Thymus (tissue), 11 donors: ENCODE data around the gene ATG4D. TPM values are rescaled to one million over a fixed set of nuclear protein-coding genes. Genes with fewer than 3 reads are reported as not detected.

Source experiments
- DNase-seq, 9 donors: peaks; one replicate each; pipeline ENCODE4 v3.0.0-alpha.2; 2013; ENCODE audit warnings: low spot score in 9 of 9, low read depth in 6 of 9, missing footprints in 1 of 9
- H3K27ac ChIP-seq, 2 donors: one replicate each; pipeline ENCODE4 v1.5.1; 2013; ENCODE audit warnings: control low read depth in 1 of 2, low read depth in 1 of 2, low read length in 1 of 2, mild to moderate bottlenecking in 1 of 2, moderate library complexity in 1 of 2
- H3K27me3 ChIP-seq, 2 donors: one replicate each; pipeline ENCODE4 v1.5.1; 2013; ENCODE audit warnings: low read length in 1 of 2; ENCODE audit not compliant: control insufficient read depth in 2 of 2, insufficient read depth in 1 of 2
- H3K36me3 ChIP-seq, 2 donors: one replicate each; pipeline ENCODE4 v1.5.1; 2013; ENCODE audit warnings: low read length in 1 of 2, mild to moderate bottlenecking in 1 of 2, moderate library complexity in 1 of 2; ENCODE audit not compliant: control insufficient read depth in 2 of 2, insufficient read depth in 2 of 2
- H3K4me1 ChIP-seq, 2 donors: one replicate each; pipeline ENCODE4 v1.5.1; 2013; ENCODE audit warnings: low read length in 2 of 2; ENCODE audit not compliant: control insufficient read depth in 2 of 2, insufficient read depth in 2 of 2
- H3K4me3 ChIP-seq, 2 donors: one replicate each; pipeline ENCODE4 v1.5.1; 2013; ENCODE audit warnings: low read length in 2 of 2, control low read depth in 1 of 2, mild to moderate bottlenecking in 1 of 2
- H3K9me3 ChIP-seq, 2 donors: one replicate each; pipeline ENCODE4 v1.5.1; 2013; ENCODE audit warnings: low read length in 1 of 2, mild to moderate bottlenecking in 1 of 2; ENCODE audit not compliant: control insufficient read depth in 2 of 2, insufficient read depth in 1 of 2
- WGBS: extraction: QIAGEN DNeasy Blood & Tissue Kit; methylation state at CpG from one replicate; pipeline ENCODE4 v1.1.7; 2013; 5-methylcytosine and 5-hydroxymethylcytosine counted together
- polyA plus RNA-seq: library from polyadenylated mRNA; stranded (reverse); fragments of 200-250 nt; gene quantifications from one replicate; pipeline ENCODE4 v1.2.3, GENCODE V29; 2013
- total RNA-seq: library from RNA; stranded (reverse); fragments of 120-200 nt; gene quantifications from one replicate; pipeline ENCODE4 v1.2.4, GENCODE V29; 2013
- donor health status: healthy.

The ATG4D gene
- total and polyA plus RNA-seq, 2 donors, result 28.4 to 54.0 TPM

DNA sequence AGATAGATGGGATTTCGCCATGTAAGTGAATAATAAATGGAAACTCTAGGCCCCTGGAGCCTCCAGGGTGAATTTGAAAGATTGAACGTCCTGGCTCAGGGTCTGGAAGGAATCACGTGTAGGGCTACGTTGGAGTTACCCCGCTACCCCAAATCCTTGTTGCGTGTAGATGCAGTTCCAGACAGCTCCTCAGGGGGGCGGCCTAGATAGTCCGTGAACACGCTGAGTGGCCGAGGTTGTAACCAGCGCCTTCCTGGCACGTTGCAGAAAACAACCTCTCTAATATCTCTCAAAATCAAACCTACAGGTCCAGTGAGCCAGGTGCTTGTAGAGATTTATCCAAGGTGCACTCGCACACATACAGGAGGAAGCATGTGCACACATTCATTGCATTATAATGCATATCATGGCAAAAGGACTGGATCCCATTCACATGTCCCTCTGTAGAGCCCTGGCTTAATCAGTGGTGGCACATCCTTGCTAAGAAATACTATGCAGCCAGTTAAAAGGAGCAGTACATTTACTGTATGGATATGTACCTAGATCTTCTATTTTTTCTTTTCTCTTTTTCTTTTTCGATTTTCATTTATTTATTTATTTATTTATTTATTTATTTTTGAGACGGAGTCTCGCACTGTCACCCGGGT lies 38.0 kb upstream of the ATG4D start:
- peak in 6 of 9 donors; percentile 54 to 84 (median 73) for DNase-seq
- Histone ChIP-seq H3K4me3 (no peak overlapping the region), H3K27me3 (peaks cover 3 to 12% of the 10 kb centered on the region in 2 donors), H3K36me3 (no peaks in the 10 kb centered on the region), H3K27ac (no peak overlapping the region), H3K9me3 (no peaks in the 10 kb centered on the region), H3K4me1 (peaks cover 25 to 42% of the 10 kb centered on the region in 2 donors)
- WGBS, result 30% methylated on average over 17 of the region's 17 CpGs

DNA sequence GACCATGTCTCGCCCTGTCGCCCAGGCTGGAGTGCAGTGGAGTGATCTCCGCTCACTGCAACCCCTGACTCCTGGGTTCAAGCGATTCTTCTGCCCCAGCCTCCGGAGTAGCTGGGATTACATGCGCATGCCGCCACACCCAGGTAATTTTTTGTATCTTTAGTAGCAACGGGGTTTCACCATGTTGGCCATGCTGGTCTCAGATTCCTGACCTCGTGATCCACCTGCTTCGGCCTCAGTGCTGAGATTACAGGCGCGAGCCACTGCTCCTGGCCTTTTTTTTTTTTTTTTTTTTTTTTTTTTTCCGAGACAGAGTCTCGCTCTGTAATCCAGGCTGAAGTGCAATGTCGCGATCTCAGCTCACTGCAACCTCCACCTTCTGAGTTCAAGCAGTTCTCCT lies 35.7 kb upstream of the ATG4D start:
- no peaks in the 10 kb centered on the region for H3K36me3 ChIP-seq
- H3K4me1 ChIP-seq, result peaks cover 20 to 33% of the 10 kb centered on the region in 2 donors
- no peak overlapping the region for H3K27ac ChIP-seq
- H3K4me3 ChIP-seq, result no peak overlapping the region
- 98% methylated on average over 16 of the region's 16 CpGs for WGBS
- DNase-seq, result no peak
- peaks cover 11 to 35% of the 10 kb centered on the region in 2 donors for H3K27me3 ChIP-seq
- H3K9me3 ChIP-seq, result no peaks in the 10 kb centered on the region

DNA sequence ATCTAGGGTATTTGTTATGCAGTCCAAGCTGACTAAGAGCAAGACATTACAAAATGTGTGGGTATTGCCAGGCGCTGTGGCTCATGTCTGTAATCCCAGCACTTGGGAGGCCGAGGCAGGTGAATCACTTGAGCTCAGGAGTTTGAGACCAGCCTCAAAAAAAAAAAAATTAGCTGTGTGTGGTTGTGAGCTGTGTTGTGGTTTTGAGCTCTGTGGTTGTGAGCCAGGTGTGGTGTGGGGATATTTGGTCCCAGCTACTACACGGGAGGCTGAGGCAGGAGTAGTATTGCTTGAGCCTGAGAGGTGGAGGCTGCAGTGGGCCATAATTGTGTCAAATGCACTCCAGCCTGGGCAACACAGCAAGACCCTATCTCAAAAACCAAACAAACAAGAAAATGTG lies 35.0 kb upstream of the ATG4D start:
- Histone ChIP-seq H3K9me3 (no peaks in the 10 kb centered on the region), H3K4me3 (no peak overlapping the region), H3K4me1 (peaks cover 20 to 31% of the 10 kb centered on the region in 2 donors), H3K27ac (no peak overlapping the region), H3K27me3 (peaks cover 16 to 35% of the 10 kb centered on the region in 2 donors), H3K36me3 (no peaks in the 10 kb centered on the region)
- 10% methylated on average over 3 of the region's 3 CpGs for WGBS
- DNase-seq, result peak in 1 of 9 donors; percentile 61

DNA sequence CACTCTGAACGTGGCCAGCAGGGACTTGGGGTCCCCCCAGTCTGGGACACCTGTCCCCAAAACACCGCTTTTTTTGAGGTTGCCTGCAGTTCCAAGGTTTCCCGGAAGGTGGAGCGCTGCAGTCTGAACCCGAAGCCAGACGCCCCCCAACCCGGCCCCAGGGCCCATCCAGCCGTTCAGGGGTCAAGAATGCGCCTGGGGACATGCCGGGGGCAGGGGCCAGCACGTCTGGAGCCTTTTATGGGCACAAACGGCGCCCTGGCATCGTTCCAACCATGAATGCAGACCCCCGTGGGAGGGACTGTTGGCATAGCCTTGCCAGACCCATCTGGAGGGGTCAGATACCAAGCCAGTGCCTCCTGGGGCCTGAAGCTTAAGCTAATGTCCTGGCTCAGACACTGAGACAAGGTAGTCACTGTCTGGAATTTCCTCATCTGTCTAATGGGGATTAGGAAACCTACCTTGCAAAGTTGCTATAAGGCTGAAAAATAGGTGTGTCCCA lies 33.4 kb upstream of the ATG4D start:
- H3K4me3 ChIP-seq, result no peak overlapping the region
- WGBS, result 11% methylated on average over 15 of the region's 15 CpGs
- H3K27ac ChIP-seq, result no peak overlapping the region
- peak in 4 of 9 donors; percentile 42 to 67 (median 56) for DNase-seq
- H3K4me1 ChIP-seq, result peaks cover 28 to 42% of the 10 kb centered on the region in 2 donors
- H3K9me3 ChIP-seq, result no peaks in the 10 kb centered on the region
- H3K27me3 ChIP-seq, result peaks cover 32 to 51% of the 10 kb centered on the region in 2 donors
- no peaks in the 10 kb centered on the region for H3K36me3 ChIP-seq

DNA sequence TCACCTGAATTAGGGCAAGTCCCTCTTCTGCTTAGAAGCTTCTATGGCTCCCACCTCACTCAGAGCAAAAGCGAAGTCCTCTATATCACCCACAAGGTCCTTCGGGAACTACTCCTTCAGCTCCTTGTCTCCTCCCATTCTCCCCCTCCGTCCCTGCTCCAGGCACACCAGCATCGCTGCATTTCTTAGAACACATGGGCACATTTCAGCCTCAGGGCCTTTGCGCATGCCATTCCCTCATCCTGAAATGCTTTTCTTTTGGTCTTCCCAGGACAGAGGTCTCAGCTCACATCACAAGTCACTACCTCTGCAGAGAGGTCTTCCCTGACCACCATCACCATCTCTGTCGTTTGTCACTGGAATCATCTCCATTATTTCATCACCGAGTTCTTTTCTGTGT lies 30.5 kb upstream of the ATG4D start:
- DNase-seq, result no peak
- peaks cover 58 to 80% of the 10 kb centered on the region in 2 donors for H3K27me3 ChIP-seq
- peaks cover 0 to 5% of the 10 kb centered on the region in 2 donors for H3K9me3 ChIP-seq
- H3K4me3 ChIP-seq, result no peak overlapping the region
- WGBS, result 93% methylated on average over 7 of the region's 7 CpGs
- peaks cover 38 to 51% of the 10 kb centered on the region in 2 donors for H3K4me1 ChIP-seq
- no peaks in the 10 kb centered on the region for H3K36me3 ChIP-seq
- H3K27ac ChIP-seq, result no peak overlapping the region

DNA sequence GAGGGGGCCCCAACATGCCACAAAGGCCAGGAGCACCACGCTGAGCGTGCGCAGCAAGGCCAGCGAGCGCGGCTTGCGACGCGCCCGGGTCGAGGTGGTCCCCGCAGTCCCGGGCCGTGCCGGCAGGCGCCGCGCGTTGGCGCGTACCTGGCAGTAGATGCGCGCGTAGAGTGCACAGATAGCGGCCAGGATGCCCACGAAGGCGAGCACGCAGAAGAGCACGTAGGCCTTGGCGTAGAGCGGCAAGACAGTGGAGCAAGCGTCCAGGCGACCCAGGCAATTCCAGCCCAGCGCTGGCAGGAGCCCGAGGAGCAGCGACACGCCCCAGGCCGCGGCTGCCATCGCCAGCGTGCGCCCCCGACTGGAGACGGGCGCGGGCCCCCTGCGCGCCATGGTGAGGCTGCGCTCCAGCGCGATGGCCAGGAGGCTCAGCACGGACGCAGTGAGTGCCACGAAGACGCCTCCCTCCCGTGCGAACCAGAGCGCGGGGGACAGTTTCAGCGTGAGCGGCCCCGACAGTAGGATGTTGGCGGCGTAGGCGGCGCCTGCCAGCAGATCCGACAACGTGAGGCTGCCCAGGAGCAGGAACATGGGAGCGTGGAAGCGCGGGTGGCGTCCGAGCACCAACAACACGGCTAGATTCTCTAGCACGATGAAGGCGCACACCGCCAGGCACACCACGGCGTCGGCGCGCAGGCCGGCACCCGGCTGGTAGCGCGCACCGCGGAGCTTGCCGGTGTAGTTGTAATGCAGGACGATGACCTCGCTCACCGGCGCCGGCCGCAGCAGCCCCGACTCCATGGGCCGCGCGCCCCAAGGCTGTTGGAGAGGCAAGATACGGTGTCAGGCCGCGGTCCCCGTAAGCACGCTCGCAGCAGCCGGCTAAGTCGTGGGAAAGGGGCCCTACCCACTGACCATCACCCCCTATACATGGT lies 29.2 kb upstream of the ATG4D start:
- Histone ChIP-seq H3K27ac (no peak overlapping the region), H3K9me3 (peaks cover 0 to 12% of the 10 kb centered on the region in 2 donors), H3K4me3 (no peak overlapping the region), H3K27me3 (peaks cover 69 to 92% of the 10 kb centered on the region in 2 donors), H3K36me3 (no peaks in the 10 kb centered on the region), H3K4me1 (peaks cover 28 to 51% of the 10 kb centered on the region in 2 donors)
- peak in 3 of 9 donors; percentile 47 to 70 (median 66) for DNase-seq
- WGBS, result 8% methylated on average over 107 of the region's 107 CpGs

DNA sequence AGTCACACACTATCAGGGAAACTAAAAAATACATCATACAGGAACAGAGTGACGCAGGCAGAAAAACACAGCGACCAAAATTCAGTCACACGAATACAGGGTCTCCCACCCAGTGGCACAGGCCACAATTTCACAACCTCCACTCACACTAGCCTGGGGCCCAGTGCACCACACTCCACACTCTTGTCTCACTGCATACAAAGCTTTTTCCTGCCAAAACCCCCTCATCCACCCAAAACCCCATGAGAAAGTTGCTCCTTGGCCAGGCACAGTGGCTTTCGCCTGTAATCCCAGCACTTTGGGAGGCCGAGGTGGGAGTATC lies 27.7 kb upstream of the ATG4D start:
- H3K27ac ChIP-seq, result no peak overlapping the region
- peaks cover 0 to 12% of the 10 kb centered on the region in 2 donors for H3K9me3 ChIP-seq
- H3K4me1 ChIP-seq, result peaks cover 20 to 42% of the 10 kb centered on the region in 2 donors
- no peaks in the 10 kb centered on the region for H3K36me3 ChIP-seq
- no peak for DNase-seq
- H3K27me3 ChIP-seq, result peaks cover 72 to 100% of the 10 kb centered on the region in 2 donors
- WGBS, result 94% methylated on average over 5 of the region's 5 CpGs
- no peak overlapping the region for H3K4me3 ChIP-seq

DNA sequence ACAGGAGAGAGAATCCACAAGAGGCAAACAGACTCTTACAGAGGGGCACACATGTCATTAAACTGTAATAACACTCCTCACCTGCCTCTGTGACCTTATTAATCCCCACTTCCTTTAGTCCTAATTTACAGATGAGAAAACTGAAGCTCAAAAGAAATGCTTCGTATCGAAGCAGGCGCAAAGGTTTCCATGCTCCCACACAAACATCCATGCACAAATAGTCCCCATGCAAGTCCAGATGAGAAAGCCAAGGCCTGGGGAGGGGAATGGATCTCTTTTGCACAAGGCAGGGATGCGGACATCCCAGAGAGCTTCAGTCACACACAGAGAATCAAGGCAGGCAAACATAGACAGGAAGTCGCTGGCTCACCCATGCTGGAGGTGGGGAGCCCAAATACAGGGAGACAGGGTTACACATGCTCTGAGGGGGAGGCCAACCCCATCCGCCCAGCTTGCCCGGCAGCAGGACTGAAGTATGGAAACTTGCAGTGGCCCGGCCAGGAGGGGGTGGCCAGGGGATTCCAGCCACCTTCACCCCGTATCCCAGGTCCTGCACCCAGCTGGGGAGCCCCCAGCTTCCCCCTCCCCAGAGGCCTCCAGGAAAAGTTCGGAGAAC lies 26.9 kb upstream of the ATG4D start:
- peaks cover 0 to 12% of the 10 kb centered on the region in 2 donors for H3K9me3 ChIP-seq
- peak overlapping the region in 1 of 2 donors; percentile 25 for H3K4me3 ChIP-seq
- 60% methylated on average over 10 of the region's 10 CpGs for WGBS
- peaks cover 20 to 42% of the 10 kb centered on the region in 2 donors for H3K4me1 ChIP-seq
- H3K36me3 ChIP-seq, result no peaks in the 10 kb centered on the region
- no peak for DNase-seq
- peaks cover 73 to 98% of the 10 kb centered on the region in 2 donors for H3K27me3 ChIP-seq
- H3K27ac ChIP-seq, result no peak overlapping the region
